ENCODE results near the gene POLR1B. TPM values are rescaled to one million over a fixed set of nuclear protein-coding genes. Genes with fewer than 3 reads are reported as not detected.

The POLR1B gene
- total RNA-seq, 1 experiment from 2014 or later: 83.6 TPM

DNA sequence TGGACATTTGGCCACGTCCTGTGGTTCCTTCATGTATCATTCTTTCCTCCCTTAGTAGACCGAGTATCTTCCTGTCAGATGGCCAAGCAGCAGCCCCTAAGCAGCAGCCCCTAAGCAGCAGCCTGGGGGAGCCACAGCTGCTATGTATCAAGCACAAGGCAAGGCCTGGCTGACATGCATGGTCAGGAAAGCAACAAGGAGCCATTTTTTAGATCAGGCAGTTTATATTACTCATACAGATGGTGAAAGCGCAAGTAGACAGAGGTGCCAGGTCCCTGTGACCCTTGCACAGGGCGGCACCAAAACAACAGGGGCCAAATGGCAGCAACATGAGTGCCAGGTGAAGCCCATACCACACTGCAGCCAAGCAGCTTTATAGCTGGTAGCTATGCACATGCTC, 64.3 kb downstream of the POLR1B start:
- no peak overlapping the region for H2AK5ac ChIP-seq (ENCODE audit: insufficient read length, low read length)
- no peaks in the 10 kb centered on the region for H3K4me1 Mint-ChIP-seq
- no peak overlapping the region for H3K9ac ChIP-seq (ENCODE audit: extremely low read depth, insufficient read length, low read length)
- no peak overlapping the region for H2BK15ac ChIP-seq (ENCODE audit: low read depth, low read length)
- H3K27ac ChIP-seq (ENCODE audit: insufficient read length, low read depth, low read length): no peak overlapping the region
- H4K20me1 ChIP-seq (ENCODE audit: control insufficient read depth, insufficient read depth, insufficient read length): no peaks in the 10 kb centered on the region
- H3K27me3 Mint-ChIP-seq (ENCODE audit: low read depth): peaks cover 7% of the 10 kb centered on the region; the same call in 1 of the 2 replicates
- no peak overlapping the region for H3T11ph ChIP-seq (ENCODE audit: low read length)
- no peak overlapping the region for H3K18ac ChIP-seq (ENCODE audit: insufficient read length, low read depth, low read length)
- no peaks in the 10 kb centered on the region for H3K79me1 ChIP-seq (ENCODE audit: insufficient read depth, low read depth, low read length, poor library complexity, severe bottlenecking)
- H3K14ac ChIP-seq (ENCODE audit: insufficient read depth, low read length): no peak overlapping the region
- TF ChIP-seq, protein P1, sequence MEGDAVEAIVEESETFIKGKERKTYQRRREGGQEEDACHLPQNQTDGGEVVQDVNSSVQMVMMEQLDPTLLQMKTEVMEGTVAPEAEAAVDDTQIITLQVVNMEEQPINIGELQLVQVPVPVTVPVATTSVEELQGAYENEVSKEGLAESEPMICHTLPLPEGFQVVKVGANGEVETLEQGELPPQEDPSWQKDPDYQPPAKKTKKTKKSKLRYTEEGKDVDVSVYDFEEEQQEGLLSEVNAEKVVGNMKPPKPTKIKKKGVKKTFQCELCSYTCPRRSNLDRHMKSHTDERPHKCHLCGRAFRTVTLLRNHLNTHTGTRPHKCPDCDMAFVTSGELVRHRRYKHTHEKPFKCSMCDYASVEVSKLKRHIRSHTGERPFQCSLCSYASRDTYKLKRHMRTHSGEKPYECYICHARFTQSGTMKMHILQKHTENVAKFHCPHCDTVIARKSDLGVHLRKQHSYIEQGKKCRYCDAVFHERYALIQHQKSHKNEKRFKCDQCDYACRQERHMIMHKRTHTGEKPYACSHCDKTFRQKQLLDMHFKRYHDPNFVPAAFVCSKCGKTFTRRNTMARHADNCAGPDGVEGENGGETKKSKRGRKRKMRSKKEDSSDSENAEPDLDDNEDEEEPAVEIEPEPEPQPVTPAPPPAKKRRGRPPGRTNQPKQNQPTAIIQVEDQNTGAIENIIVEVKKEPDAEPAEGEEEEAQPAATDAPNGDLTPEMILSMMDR (conservative IDR thresholded peaks at IDR 0.05): no peak
- no peak overlapping the region for H3K4me2 ChIP-seq (ENCODE audit: insufficient read depth, insufficient read length, low read length)
- H4K8ac ChIP-seq (replicated peaks; ENCODE audit: insufficient read length, low read depth, low read length): no peak overlapping the region
- no peak overlapping the region for H3K4me3 Mint-ChIP-seq
- no peak overlapping the region for H4K5ac ChIP-seq (ENCODE audit: insufficient read length, low read depth, low read length)
- WGBS (ENCODE audit: extremely low coverage, insufficient read length, low lambda C conversion rate): no CpG with 5 or more reads among the region's 4 CpGs
- no peak overlapping the region for H2BK120ac ChIP-seq (ENCODE audit: low read depth, low read length, poor library complexity, severe bottlenecking)
- peaks cover 13 to 19% of the 10 kb centered on the region in 2 experiments; a peak in 2 of 5 replicates for H3K9me3 Mint-ChIP-seq
- no peaks in the 10 kb centered on the region for H3K23me2 ChIP-seq (ENCODE audit: insufficient read length, low read depth, low read length, poor library complexity, severe bottlenecking)
- no peak overlapping the region for H3K4ac ChIP-seq (ENCODE audit: low read depth, low read length)
- H3K36me3 Mint-ChIP-seq (ENCODE audit: insufficient read depth in 1 of 3, low read depth in 3 of 3): no peaks in the 10 kb centered on the region
- H2BK20ac ChIP-seq (ENCODE audit: low read depth, low read length, poor library complexity, severe bottlenecking): no peak overlapping the region
- H3K27me3 ChIP-seq (ENCODE audit: insufficient read depth, low read length): no peaks in the 10 kb centered on the region
- H3K9me3 ChIP-seq (ENCODE audit: control insufficient read depth, low read depth, low read length): no peaks in the 10 kb centered on the region
- peak overlapping the region in 1 of 3 experiments; percentile 30; a peak in 1 of 7 replicates for H3K27ac Mint-ChIP-seq
- no peak for DNase-seq
- H2BK12ac ChIP-seq (ENCODE audit: insufficient read length, low read depth, low read length): no peak overlapping the region
- H3K23ac ChIP-seq (ENCODE audit: insufficient read length, low read depth, low read length): no peak overlapping the region
- no peak overlapping the region for H3K56ac ChIP-seq (ENCODE audit: insufficient read length, low read depth, low read length)
- no peak overlapping the region for H4K91ac ChIP-seq (ENCODE audit: insufficient read length, low read depth, low read length)
- no peak overlapping the region for H2BK5ac ChIP-seq (ENCODE audit: insufficient read length, low read length)
- H2AFZ ChIP-seq (ENCODE audit: low read length): no peak overlapping the region
- no peaks in the 10 kb centered on the region for H3K79me2 ChIP-seq (ENCODE audit: insufficient read depth, low read length)
- H3K4me1 ChIP-seq (ENCODE audit: insufficient read depth, low read length): no peaks in the 10 kb centered on the region

Measured in H9 (cell line).